HT-29 (cell line): Measurements from ENCODE around the gene STX8. TPM values are rescaled to one million over a fixed set of nuclear protein-coding genes. Genes with fewer than 3 reads are reported as not detected.

ENCODE experiments used
- DNase-seq: peaks from one replicate; pipeline ENCODE4 v3.0.0-alpha.2; 2015; ENCODE audit warnings: low spot score
- small RNA-seq: library from RNA; depleted of rRNA; stranded (forward); fragments of <200 nt; gene quantifications from one replicate; pipeline ENCODE3, GENCODE V24; 2014
- total RNA-seq: library from RNA; depleted of rRNA; stranded (reverse); fragments of >200 nt; shearing (Covaris generic); gene quantifications from 2 replicates; pipeline ENCODE4 v1.2.3, GENCODE V29; 2014; rRNA removed

The STX8 gene
- total RNA-seq, 1 experiment from 2014 or later = 26.0 TPM

GRCh38 chr17:9211133-9211765, 364.4 kb downstream of the STX8 start:
- DNase-seq = no peak

GRCh38 chr17:9209781-9210370, 365.7 kb downstream of the STX8 start:
- no peak for DNase-seq

- DNase-seq = no peak
Measured at GRCh38 chr17:9209347-9209746, 366.3 kb downstream of the STX8 start.

- no peak for DNase-seq
Measured at GRCh38 chr17:9208381-9209105, 367.1 kb downstream of the STX8 start.

GRCh38 chr17:9206741-9207332, 368.8 kb downstream of the STX8 start:
- DNase-seq = no peak

- DNase-seq = no peak
Measured at GRCh38 chr17:9206410-9206703, 369.3 kb downstream of the STX8 start.

- DNase-seq = no peak
Measured at GRCh38 chr17:9205520-9206409, 369.9 kb downstream of the STX8 start.

GRCh38 chr17:9204637-9205329, 370.8 kb downstream of the STX8 start:
- no peak for DNase-seq

GRCh38 chr17:9203771-9204425, 371.7 kb downstream of the STX8 start:
- no peak for DNase-seq

- DNase-seq = no peak
Measured at GRCh38 chr17:9202532-9202931, 373.1 kb downstream of the STX8 start.

- no peak for DNase-seq
Measured at GRCh38 chr17:9200699-9201359, 374.8 kb downstream of the STX8 start.

Small RNA genes lying within 50 kb of the gene (small RNA-seq; reads per million reads assigned to genes)
- not detected for gene AC005695.3

Other genes starting within 250 kb of the STX8 start
- gene CFAP52, start 822 bp upstream of the STX8 start, total RNA-seq = not detected in 2 replicates
- 13.6 and 21.7 TPM in 2 replicates for gene USP43, start 69.7 kb upstream of the STX8 start, total RNA-seq
- not detected in 2 replicates for gene DHRS7C, start 215.8 kb upstream of the STX8 start, total RNA-seq
- gene GSG1L2, start 246.3 kb upstream of the STX8 start, total RNA-seq = not detected in 2 replicates